HG03558 (cell line): Measurements from ENCODE around the gene LRRC34.

ENCODE experiments used
- ATAC-seq: cut with Tn5 transposase; IDR thresholded peaks from one replicate; pipeline ENCODE4 v1.9.1; 2021; ENCODE audit warnings: moderate number of reproducible peaks; ENCODE audit not compliant: unreplicated experiment; ENCODE audit errors: extremely low read depth

LRRC34 gene

GRCh38 chr3:169812332-169813235 lies at the start of gene LRRC34, which contains the start of gene LRRIQ4:
Gene LRRC34 (minus strand): TSS chr3:169812904. CDS start chr3:169812548, 356 bp downstream.
Gene LRRIQ4 (plus strand): TSS chr3:169812870. CDS start chr3:169821922, 9,052 bp downstream.
- peak; percentile 38 for ATAC-seq

GRCh38 chr3:169861871-169862270 lies 49.2 kb upstream of the LRRC34 start:
- no peak for ATAC-seq

GRCh38 chr3:169857811-169858210 lies 45.1 kb upstream of the LRRC34 start:
- no peak for ATAC-seq

GRCh38 chr3:169855514-169855913 lies 42.8 kb upstream of the LRRC34 start:
- ATAC-seq = no peak

- ATAC-seq = no peak
Observed at GRCh38 chr3:169850618-169851017, 37.9 kb upstream of the LRRC34 start.

GRCh38 chr3:169848741-169849140 lies 36.0 kb upstream of the LRRC34 start:
- ATAC-seq = no peak

GRCh38 chr3:169847896-169848295 lies 35.2 kb upstream of the LRRC34 start:
- no peak for ATAC-seq

GRCh38 chr3:169846458-169847193 lies 33.9 kb upstream of the LRRC34 start:
- peak; percentile 89 for ATAC-seq

GRCh38 chr3:169842960-169843359 lies 30.3 kb upstream of the LRRC34 start:
- no peak for ATAC-seq

- ATAC-seq = no peak
Observed at GRCh38 chr3:169841171-169841570, 28.5 kb upstream of the LRRC34 start.

- no peak for ATAC-seq
Observed at GRCh38 chr3:169838511-169839030, 25.9 kb upstream of the LRRC34 start.

GRCh38 chr3:169836942-169837275 lies 24.2 kb upstream of the LRRC34 start:
- no peak for ATAC-seq

GRCh38 chr3:169836078-169836941 lies 23.6 kb upstream of the LRRC34 start:
- ATAC-seq = peak; percentile 74

GRCh38 chr3:169835533-169835932 lies 22.8 kb upstream of the LRRC34 start:
- no peak for ATAC-seq

GRCh38 chr3:169827712-169828111 lies 15.0 kb upstream of the LRRC34 start:
- no peak for ATAC-seq

- no peak for ATAC-seq
Observed at GRCh38 chr3:169825316-169825715, 12.6 kb upstream of the LRRC34 start.

- no peak for ATAC-seq
Observed at GRCh38 chr3:169822983-169823382, 10.3 kb upstream of the LRRC34 start.

- ATAC-seq = no peak
Observed at GRCh38 chr3:169822540-169822939, 9.8 kb upstream of the LRRC34 start.

- ATAC-seq = no peak
Observed at GRCh38 chr3:169822091-169822490, 9.4 kb upstream of the LRRC34 start.

- ATAC-seq = no peak
Observed at GRCh38 chr3:169818316-169818715, 5.6 kb upstream of the LRRC34 start.
